ENCODE measurements around the gene KCNAB1. TPM values are rescaled to one million over a fixed set of nuclear protein-coding genes. Genes with fewer than 3 reads are reported as not detected.

KCNAB1 gene
- polyA plus RNA-seq, 1 donor (not counting 4 experiments of a cell fraction or from before 2014, with no cell fraction given): 0.03 TPM

DNA sequence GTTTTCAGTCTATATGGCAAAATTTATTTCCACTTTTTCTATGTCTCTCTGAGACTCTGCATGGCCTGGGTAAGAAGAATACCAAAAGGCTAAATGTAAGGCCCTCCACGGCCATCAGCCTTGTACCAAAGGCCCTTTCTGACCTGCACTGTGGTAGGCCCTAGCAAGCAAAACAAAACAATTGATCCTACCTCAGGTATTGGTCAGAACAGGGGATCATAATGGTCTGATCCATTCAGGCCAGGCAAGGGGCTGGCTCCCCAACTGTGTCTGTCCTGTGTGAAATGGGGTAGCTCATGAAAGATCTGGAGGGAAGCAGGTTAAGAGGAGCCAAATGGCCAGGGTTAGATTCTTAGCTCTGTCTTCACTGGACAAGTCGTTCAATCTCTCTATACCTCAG lies 253.3 kb downstream of the KCNAB1 start:
- H3K36me3 ChIP-seq (ENCODE audit: control insufficient read depth in 2 of 2, extremely low read depth in 1 of 2, insufficient read depth in 2 of 2, low read length in 2 of 2): no peaks in the 10 kb centered on the region
- no peaks in the 10 kb centered on the region for H3K79me2 ChIP-seq (ENCODE audit: control insufficient read depth, insufficient read depth, low read length)
- peaks cover 3% of the 10 kb centered on the region for H3K27me3 ChIP-seq (ENCODE audit: control insufficient read depth, extremely low read depth, insufficient read depth, low read length)
- H3K4me2 ChIP-seq (ENCODE audit: control insufficient read depth, extremely low read depth, insufficient read depth, low read depth, low read length): no peak overlapping the region
- FAIRE-seq (no peak), DNase-seq (ENCODE audit: low read depth, low spot score) (no peak)
- H2AFZ ChIP-seq (ENCODE audit: control insufficient read depth, low read length): no peak overlapping the region
- no peaks in the 10 kb centered on the region for H3K9me1 ChIP-seq (ENCODE audit: control insufficient read depth, extremely low read depth, insufficient read depth, low read length)
- dilution Hi-C loops (cut with MboI; ENCODE audit: extremely low pct_ligation_motif_present, low sequenced_read_pairs): no loop called here
- no peak overlapping the region for H3K4me3 ChIP-seq (ENCODE audit: control insufficient read depth in 2 of 3, extremely low read depth in 1 of 3, insufficient read depth in 2 of 3, low read depth in 1 of 3, low read length in 3 of 3)
- no peaks in the 10 kb centered on the region for H3K4me1 ChIP-seq (ENCODE audit: control insufficient read depth, extremely low read depth, insufficient read depth, low read length)
- TF ChIP-seq EZH2 (IDR thresholded peaks at IDR 0.05; ENCODE audit: low read length) (no peak), CTCF (optimal IDR thresholded peaks at IDR 0.05 in 1 of 3, IDR thresholded peaks at IDR 0.05 in 1 of 3, conservative IDR thresholded peaks at IDR 0.05 in 1 of 3; ENCODE audit: extremely low read depth in 1 of 3, insufficient read depth in 2 of 3, low read length in 3 of 3) (no peak)
- H3K9me3 ChIP-seq (ENCODE audit: control insufficient read depth, low read depth, low read length): no peaks in the 10 kb centered on the region
- no peaks in the 10 kb centered on the region for H4K20me1 ChIP-seq (ENCODE audit: control insufficient read depth, extremely low read depth, insufficient read depth, low read length)
- H3K9ac ChIP-seq (ENCODE audit: control insufficient read depth, extremely low read depth, insufficient read depth, low read length): no peak overlapping the region
- H3K27ac ChIP-seq (ENCODE audit: control insufficient read depth, insufficient read depth, low read length): no peak overlapping the region

GRCh38 chr3:156376199-156376598 lies 255.8 kb downstream of the KCNAB1 start:
- H3K9me3 ChIP-seq (ENCODE audit: control insufficient read depth, low read depth, low read length): no peaks in the 10 kb centered on the region
- H3K27ac ChIP-seq (ENCODE audit: control insufficient read depth, insufficient read depth, low read length): no peak overlapping the region
- no peak overlapping the region for H3K4me2 ChIP-seq (ENCODE audit: control insufficient read depth, extremely low read depth, insufficient read depth, low read depth, low read length)
- FAIRE-seq (no peak), DNase-seq (ENCODE audit: low read depth, low spot score) (no peak)
- no peak overlapping the region for H2AFZ ChIP-seq (ENCODE audit: control insufficient read depth, low read length)
- H3K27me3 ChIP-seq (ENCODE audit: control insufficient read depth, extremely low read depth, insufficient read depth, low read length): peaks cover 3% of the 10 kb centered on the region
- H3K9me1 ChIP-seq (ENCODE audit: control insufficient read depth, extremely low read depth, insufficient read depth, low read length): no peaks in the 10 kb centered on the region
- H3K9ac ChIP-seq (ENCODE audit: control insufficient read depth, extremely low read depth, insufficient read depth, low read length): no peak overlapping the region
- dilution Hi-C loops (cut with MboI; ENCODE audit: extremely low pct_ligation_motif_present, low sequenced_read_pairs): no loop called here
- TF ChIP-seq EZH2 (IDR thresholded peaks at IDR 0.05; ENCODE audit: low read length) (no peak), CTCF (optimal IDR thresholded peaks at IDR 0.05 in 1 of 3, IDR thresholded peaks at IDR 0.05 in 1 of 3, conservative IDR thresholded peaks at IDR 0.05 in 1 of 3; ENCODE audit: extremely low read depth in 1 of 3, insufficient read depth in 2 of 3, low read length in 3 of 3) (no peak)
- H3K4me1 ChIP-seq (ENCODE audit: control insufficient read depth, extremely low read depth, insufficient read depth, low read length): no peaks in the 10 kb centered on the region
- no peaks in the 10 kb centered on the region for H4K20me1 ChIP-seq (ENCODE audit: control insufficient read depth, extremely low read depth, insufficient read depth, low read length)
- H3K79me2 ChIP-seq (ENCODE audit: control insufficient read depth, insufficient read depth, low read length): no peaks in the 10 kb centered on the region
- H3K36me3 ChIP-seq (ENCODE audit: control insufficient read depth in 2 of 2, extremely low read depth in 1 of 2, insufficient read depth in 2 of 2, low read length in 2 of 2): no peaks in the 10 kb centered on the region
- no peak overlapping the region for H3K4me3 ChIP-seq (ENCODE audit: control insufficient read depth in 2 of 3, extremely low read depth in 1 of 3, insufficient read depth in 2 of 3, low read depth in 1 of 3, low read length in 3 of 3)

Data from keratinocyte (primary cell).